NCI-H1105 (cell line): ENCODE data around the gene FRMD1.

Experiments used
- DNase-seq: peaks from one replicate; lab custom pipeline; 2025; lab: John Stamatoyannopoulos, UW

Gene FRMD1

DNA sequence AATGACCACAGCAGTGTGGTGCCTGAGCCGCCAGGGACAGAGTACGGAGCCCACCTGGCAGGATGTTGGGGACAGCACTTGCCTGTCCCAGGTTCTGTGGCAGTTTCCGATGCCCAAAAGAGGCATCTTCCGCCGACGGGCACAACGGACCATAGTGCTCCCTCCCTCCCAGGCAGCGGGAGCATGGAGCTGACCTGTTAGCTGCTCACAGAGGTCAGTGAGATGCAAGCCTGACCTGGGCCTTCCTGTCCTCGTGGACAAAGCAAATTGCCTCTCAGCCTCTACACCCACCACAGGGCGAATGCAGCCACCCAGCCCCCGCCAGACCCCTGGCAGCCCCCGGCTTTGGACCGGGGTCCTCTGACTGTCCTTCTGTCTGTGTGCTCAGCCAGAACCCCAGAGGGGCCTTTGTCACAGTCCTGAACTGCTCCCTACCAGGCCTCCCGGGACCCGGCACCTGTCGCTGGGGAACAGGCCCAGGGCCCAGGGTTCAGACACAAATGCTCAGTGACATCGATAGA is 16.2 kb upstream of the FRMD1 start:
- DNase-seq: no peak

DNA sequence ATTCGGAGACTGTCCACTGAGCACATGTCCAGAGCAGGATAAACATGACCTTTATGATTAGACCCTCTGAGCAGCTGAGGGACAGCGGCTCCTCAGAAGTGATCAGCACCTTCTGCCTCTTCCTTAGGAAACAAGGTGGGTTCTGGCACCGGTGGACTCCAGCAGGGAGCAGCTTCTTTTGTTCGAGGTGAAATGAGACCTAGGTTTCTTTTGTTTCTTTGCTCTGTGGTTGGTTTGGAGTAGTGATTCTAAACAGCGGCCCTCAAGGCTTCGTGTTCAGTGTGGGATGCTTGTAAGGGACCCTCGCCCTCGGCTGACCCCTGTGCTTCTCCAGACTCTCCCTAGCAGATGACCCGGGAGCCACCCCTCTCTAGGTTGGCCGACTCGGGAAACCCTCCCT is 14.6 kb upstream of the FRMD1 start:
- no peak for DNase-seq

DNA sequence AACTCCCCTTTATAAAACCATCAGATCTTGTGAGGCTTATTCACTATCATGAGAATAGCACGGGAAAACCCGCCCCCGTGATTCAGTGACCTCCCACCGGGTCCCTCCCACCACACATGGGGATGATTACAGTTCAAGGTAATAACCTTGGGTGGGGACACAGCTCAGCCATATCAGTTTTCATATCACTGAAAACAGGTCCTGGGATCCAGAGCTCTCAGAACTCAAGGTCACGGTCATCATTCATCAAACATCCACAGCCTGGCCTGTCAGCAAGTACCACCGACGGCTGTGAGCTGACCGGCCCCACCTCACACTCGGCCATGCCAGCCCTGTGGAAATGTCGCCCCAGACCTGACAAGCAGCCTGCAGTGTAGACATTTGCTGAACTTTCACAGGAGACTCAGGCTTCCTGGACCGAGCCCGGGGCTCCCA is 14.1 kb upstream of the FRMD1 start:
- DNase-seq: no peak

DNA sequence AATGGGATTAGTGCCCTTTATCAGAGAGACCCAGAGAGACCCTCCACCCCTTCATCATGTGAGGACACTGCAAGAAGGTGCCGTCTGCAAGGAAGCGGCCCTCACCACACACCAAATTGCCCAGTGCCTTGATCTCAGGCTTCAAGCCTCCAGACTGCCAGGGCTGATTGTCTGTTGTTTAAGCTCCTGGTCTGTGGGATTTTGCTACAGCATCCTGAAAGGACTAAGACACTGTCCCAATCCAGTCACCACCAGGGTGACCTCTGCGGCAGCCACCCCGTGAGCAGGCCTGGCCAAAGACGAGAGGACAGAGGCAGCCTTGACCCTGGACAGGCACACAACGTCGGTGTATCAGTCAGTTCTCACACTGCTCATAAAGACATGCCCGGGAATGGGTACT is 13.5 kb upstream of the FRMD1 start:
- no peak for DNase-seq

DNA sequence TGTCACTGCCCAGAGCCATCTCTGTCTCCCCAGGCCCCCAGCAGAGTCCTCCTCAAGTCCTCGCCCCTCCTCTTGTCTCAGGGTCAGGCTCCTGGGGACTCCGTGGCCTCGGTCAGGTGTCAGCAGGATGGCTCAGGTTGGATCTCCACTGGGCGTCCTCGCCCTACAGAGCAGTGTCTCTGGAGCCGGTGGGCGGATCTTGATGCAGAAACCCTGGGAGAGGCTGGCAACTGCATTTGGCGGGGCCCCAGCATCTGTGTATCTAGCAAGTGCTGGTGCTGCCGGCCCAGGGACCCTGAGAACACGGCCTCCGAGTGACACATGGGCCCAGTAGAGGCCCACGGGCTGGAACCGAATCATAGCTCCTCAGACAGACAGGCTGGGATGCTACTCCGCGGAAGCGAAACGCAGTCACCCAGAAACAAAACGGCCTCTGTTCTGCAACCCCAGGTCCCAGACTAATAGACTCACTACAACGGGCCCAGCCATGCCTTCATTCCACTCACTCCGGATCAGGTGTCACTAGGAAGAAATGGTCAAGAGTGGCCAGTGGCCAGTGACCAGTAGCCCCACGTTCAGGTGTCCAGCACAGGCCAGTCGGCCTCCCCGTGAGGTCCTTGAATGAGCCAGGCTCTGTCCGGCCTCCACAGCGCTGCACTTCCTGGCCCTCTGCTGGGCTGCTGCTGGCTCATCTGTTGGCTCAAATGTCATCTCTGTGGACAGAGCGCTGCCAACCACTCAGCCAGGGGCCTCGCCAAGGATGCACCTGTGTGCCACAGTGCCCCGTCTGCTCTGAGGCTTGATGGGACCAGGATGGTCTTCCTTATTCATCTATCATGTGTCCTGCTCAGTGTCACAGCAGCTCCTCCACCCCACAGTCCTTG is 12.6 kb upstream of the FRMD1 start:
- no peak for DNase-seq

DNA sequence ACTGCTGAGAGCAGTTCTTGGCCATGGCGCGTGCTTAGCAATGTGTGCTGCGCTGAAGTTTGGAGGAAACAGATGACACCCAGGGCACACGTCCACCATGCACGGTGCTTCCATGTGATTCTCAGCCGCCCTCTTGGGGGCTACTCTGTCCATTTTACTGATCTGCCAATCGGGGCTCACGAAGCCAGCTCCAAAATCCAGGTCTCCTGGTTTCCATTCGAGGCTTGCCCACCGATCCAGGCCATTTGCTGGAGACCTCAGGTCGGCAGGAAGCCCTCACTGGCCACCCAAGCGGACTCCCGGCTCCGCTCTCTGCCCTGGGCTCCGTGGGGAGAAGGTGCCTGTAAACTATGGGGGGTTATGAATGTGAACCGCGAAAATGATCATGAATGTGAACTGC is 11.7 kb upstream of the FRMD1 start:
- DNase-seq: no peak

DNA sequence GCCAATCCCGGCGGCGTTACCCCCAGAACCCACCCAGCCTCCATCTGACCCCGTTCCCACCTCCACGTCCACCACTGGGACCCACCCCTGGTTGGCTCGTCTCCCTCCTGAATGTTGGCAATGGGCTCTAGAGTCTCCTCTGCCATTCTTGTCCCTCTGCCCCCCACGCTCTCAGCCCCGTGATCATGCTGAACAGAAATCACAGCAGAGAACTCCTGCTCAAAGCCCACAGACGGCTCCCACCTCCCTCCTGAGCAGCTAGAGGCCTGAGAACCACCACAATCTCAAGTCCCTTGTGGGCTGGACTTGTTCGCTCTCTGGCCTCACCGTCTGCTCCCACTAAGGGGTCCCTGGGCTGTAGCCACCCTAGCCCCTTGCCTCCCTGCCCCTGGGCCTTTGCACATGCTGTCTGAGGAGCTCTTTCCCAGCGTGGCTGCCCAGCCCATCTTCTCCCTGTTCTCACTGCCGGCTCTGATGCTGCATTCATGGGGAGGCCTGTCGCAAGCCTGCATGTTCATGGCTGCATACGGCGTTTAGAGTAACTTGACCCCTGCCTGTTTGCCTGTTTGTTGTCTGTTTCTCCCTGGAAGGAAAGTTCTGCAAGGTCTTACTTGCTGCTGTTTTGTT is 11.2 kb upstream of the FRMD1 start:
- DNase-seq: no peak

DNA sequence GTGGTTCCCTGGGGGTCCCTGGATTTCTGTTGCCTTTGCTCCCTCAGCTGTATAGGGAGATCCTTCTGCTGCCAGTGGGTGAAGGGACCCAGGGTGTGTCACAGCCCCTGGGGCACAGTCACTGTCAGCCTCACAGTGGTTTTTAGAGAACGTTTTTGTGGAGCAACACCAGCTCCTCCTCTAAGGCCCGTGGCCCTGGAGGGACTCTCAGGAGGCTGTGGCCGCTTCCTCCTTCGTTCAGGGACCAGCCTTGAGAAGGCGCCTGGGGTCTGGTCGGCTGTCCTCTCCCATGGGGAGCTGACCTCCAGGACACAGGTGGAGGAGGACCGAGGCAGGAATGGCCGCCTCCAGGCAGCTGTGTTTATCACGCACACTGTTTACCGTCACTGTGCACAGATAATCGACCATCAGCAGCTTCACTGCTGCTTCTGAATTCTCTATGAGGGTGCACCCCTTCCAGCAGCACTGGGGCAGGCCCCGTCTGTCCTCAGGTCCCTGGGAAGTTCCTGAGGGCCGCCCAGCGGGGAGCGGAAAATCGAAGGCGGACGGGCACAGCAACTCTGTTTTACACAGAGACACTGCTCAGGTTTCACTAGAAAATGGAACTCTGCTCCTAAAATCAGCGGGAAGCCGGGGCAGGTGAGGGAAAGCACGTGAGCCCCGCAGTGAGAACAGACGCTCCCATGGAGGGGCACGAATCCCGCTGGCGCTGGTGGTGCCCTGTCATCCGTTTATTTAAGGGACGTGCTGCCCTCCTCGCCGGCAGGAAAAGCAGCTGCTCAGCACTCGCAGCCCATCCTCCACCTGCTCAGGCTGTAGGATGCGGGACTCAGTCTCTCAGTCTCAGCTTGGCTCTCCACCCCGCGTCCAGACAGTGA is 10.4 kb upstream of the FRMD1 start:
- no peak for DNase-seq

DNA sequence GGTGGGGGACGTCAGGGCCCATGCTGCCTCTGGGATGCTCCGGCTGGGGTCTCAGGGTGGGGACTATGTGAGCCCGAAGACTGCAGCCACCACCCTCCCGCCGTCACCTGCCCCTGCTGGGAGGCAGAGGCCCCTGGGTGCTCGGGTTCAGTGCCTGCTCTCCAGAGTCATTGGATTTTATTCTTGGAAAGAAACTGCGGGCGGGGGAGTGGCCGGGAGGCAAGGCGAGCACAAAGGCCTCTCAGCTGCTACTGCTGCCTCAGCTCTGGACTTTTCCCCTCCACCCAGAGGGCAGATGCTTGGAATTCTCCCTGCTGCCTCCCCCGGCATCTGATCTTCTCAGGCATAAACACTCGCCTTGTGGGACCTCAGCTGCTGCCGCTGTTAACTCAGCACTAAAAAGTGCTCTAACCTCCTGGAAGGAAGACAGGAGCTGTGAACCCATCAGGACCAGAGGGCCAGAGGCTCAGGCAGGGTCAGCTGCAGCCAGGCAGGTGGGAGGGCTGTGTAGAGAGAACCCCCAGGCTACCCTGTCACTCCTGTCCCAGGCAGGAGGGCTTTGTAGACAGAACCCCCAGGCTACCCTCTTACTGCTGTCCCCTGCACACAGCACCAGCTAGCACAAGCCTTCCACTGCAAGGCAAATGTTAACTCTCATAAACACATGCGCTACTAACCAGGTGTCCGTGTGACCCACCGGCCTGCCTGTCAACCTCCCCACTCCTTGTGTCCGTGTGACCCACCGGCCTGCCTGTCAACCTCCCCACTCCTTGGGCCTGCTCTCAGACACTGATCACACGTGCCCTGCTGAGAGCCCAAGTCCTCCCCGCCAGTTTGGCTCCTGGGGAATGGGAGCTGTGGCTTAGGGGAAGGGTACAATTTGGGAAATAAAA is 9.4 kb upstream of the FRMD1 start:
- no peak for DNase-seq

DNA sequence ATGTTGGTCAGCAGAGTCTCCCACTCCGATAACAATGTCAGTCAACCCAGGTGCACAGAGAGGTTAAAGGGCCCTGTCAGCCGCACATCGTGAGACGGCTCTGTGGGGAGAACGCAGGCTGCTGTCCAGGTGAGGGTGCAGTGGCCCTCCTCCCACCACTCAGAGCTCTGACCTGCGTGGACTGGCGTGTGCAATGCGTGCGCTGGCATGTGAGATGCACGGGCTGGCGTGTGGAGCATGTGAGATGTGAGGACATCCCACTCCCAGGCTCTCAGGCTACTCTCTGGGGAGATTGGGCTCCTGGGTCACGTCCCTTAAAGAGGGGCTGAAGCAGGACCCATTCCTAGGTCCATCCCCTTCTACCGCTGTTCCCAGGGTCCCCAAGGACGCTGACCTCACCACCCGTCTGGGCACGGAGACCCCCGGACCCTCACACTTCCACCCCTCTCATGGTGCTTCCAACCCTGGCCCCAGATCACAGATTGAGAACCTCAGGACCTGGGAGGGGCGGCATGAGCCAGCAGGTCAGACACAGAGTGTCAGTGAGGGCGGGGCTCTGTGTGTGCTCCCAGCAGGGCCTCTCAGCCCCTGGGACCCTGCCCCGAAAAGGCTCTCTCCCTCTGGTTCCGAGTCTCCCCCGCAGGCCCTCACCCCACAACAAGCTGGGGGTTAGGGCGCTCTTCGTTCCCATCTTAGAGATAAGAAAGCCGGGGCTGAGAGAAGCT is 8.6 kb upstream of the FRMD1 start:
- DNase-seq: no peak

DNA sequence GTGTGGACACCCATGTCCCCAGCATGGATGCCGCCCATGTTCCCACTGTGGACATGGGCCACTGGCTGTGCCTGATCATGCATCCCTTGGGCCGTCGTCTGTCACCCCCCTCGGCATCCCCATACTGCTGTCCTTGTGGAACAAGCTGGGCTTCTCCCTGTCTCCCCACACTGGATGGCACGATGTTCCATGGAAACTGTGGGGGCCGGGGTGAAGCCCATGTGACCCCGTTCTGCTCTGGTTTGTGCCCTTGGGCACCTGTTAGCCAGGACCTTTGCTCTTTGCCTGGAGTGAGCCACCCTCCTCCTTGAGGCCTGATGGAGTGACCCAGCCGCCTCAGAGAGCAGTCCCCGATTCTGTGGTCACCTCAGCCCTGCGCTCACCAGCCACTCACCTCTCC is 7.6 kb upstream of the FRMD1 start:
- no peak for DNase-seq

DNA sequence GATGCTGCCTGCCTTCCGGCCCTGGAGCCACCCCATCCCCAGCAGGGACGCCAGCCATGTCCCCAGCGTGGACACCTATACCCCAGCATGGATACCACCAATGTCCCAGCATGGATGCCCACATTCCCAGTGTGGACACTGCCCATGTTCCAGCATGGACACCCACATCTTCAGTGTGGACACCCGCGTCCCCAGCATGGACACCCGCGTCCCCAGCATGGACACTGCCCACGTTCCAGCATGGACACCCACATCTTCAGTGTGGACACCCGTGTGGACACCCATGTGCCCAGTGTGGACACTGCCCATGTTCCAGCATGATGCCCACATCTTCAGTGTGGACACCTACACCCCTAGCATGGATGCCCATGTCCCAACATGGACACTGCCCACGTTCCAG is 7.1 kb upstream of the FRMD1 start:
- DNase-seq: no peak

DNA sequence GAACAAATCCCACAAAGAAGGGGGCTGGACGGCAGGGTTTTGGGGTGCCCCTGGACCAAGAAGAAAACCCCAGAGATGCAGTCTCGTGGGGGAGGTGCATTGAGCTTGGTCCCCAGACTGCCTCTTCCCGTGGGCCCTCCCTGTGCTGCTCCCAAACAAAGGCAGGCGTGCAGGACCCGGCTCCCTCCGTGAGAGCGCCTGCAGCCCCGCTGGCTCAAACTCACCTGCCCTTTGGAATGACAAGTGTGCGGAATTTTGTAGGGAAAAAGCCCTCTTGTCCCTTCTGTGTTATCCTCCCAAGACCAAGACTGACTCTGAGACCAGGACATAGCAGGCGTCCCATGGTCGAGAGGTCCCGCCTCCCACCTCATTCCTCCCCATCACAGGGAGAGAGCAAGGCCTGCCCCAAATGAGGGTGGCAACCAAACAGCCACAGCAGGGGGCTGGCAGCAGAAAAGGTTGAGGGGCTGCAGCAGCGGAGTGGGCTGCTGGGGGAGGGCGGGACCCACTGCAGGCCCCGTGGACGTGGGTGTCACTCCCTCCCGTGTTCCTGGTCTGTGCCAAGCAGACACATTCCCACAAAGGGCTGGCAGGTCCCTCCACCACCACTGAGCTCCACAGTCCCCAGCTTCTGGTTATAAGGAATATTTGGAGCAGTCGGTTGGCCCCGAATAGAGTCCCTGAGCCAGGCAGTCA is 5.6 kb upstream of the FRMD1 start:
- no peak for DNase-seq

DNA sequence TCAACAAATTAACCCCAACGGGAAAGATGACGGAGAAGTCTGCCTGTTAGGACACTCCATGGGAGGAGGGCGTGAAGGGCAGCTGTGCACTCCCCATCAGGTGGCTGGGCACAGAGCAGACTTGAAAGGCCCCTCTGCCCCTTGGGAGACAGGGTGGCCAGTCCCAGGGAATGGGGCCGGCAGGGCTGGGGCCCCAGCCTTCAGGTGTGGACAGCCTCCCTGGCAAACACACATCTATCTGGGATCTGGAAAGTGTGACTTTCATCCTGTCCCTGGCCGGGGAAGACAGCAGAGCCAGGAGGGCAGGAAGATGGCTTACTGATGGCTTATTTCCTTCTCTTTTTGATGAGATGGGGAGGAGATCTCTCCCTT is 4.5 kb upstream of the FRMD1 start:
- DNase-seq: no peak

DNA sequence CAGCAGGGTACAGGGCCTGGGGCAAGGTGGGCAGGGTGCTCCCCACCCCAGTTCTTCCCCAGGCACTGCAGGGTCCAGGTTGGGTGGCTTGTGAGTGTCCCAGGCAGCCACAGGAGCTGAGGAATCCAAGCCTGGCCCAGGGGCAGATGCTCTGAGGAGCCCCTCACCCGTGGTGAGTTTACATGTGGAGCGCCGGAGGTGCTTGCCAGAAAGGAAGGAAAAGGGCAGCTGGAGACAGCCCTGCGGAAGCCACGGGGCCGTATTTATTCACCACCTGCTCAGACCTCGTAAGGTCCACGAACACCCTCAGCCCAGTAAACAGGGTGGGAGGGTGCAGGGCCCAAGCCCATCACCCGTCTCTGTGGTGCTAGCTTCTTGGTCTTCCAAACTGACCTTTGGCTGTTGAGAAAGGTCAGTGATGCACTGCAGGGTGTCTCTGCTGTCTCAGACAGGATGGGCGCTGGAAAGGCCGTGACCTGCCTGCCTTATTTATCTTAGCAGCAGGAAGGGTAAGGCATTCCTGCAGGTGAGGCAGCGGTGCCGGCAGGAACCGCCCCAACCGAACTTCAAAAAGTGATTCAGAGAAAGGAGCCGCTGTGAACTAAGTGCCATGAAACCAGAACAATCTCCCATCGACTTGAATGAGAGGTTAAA is 4.0 kb upstream of the FRMD1 start:
- no peak for DNase-seq

DNA sequence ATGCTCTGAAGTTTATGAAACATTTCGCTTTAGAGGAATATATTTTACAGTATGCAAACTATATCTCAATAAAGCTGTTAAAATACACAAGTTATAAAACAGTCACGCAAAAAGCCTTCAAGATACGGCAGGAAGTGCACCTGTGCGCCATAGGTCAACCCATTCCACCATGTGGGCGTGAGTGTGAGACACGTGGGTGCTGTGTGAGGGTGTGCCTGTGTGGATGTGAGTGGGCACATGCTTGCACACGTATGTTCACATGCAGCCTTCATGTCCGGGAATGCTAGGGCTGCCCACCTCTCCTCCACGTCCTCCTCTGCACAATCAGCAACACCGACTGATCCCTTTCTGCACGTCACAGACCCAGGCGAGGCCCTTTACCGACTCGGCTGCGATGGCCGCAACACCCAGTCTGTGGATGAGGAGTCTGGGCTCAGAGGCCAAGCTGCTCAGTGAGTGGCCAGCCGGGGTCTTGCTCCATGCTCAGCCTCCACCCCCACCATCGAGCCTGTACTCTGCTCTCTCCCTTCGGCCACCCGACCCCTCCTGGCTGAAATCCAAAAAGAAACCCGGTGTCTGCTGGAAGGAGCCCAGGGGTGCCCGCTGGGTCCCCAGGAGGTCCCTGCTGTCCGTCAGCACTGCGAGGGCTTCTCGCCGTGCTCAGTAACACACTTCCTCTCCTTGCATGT is 3.0 kb upstream of the FRMD1 start:
- no peak for DNase-seq

DNA sequence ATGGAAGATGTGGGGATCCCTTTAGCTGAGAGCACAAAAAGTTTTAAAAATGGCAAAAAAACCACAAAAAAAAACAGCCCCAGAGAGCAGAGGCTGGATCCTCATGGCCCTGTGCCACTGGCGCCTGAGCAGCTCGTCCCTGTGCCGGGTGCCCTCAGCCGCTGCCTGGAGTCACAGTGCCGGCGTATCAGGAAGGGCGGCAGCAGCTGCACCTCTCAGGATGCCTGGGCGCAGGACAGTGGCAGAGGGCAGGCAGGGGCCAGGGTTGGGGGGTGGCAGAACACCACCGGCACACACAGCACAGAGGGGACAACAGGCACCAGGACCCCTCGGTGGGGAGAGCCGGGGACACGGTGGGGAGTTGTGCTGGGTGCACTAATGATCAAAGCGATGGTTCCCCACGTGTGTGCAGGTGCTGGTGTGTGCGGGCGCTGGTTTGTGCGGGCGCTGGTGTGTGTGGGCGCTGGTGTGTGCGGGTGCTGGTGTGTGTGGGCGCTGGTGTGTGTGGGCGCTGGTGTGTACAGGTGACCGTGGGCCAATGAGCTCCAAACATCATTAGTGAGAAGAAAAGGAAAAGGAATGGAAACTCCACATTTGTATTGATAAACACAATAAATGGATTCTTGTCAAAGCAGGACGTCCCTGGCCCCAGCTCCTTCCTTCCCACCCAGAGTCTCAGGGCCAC is 1.5 kb upstream of the FRMD1 start:
- DNase-seq: no peak

DNA sequence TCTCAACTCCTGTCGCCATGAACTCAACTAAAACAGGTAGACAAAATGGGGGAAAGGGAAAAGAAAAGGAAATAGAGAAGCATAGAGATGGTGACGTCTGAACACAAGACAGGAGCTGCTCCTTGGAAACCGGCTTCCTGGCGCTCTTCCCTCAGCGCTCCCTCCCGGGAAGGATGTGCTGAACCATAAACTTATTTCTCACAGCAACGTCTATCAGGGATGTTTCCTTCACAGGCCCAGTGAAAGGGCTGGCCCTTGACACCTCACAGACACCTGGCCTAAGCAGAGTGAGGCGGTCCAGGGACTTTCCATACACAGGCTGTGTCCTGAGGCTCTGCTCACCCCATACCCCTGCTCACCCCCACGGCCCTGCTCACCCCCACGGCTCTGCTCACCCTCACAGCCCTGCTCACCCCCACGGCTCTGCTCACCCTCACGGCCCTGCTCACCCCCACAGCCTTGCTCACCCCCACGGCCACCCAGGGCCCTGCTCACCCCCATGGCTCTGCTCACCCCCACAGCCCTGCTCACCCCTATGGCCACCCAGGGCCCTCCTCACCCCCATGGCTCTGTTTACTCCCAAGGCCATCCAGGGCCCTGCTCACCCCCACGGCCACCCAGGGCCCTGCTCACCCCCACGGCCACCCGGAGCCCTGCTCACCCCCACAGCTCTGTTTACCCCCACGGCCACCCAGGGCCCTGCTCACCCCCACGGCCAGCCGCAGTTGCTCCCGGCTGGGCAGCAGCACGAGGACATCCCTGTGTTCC is 653 bp downstream of the FRMD1 start:
- DNase-seq: no peak
